Right ventricle myocardium superior (tissue), 1 donor: ENCODE results near the gene HLA-DMB. TPM values are rescaled to one million over a fixed set of nuclear protein-coding genes. Genes with fewer than 3 reads are reported as not detected.
"Not testable (repeated sequence)": the region's sequence is repeated elsewhere in the genome, so short reads cannot be mapped to it uniquely, and the experiment has no call there.

ENCODE experiments used
- ATAC-seq: fragments of 200-7000 bp; cut with Tn5 transposase; one replicate; pipeline ENCODE4 v1.9.1; 2020; ENCODE audit warnings: mild to moderate bottlenecking; ENCODE audit not compliant: poor library complexity
- DNase-seq: peaks from one replicate; pipeline ENCODE4 v3.0.0-alpha.2; 2020
- intact Hi-C: fragments of 100-400 bp; cut with DNase I; formaldehyde crosslinking; loops from one replicate; pipeline ENCODE4 v1.11.2; 2022
- total RNA-seq: library from RNA; stranded (reverse); fragmentation: NEBNext Ultra II Directional; extraction: Animal tissue kit (Norgen Biotek cat#: 25700); gene quantifications from one replicate; pipeline ENCODE4 v1.2.1, GENCODE V29; 2021
- donor health status: DM: no; HTN: yes; CAD: no; lungs with severe emphysema.

The HLA-DMB gene
- total RNA-seq, 1 donor from 2014 or later: 10.4 TPM

- DNase-seq: no peak
- intact Hi-C loops: no loop called here
- ATAC-seq: no peak
These were observed 14.4 kb upstream of the HLA-DMB start for GRCh38 chr6:32954986-32955802.

- intact Hi-C loops: no loop called here
- no peak for ATAC-seq
- no peak for DNase-seq
These were observed 13.4 kb upstream of the HLA-DMB start for GRCh38 chr6:32954267-32954666.

GRCh38 chr6:32953775-32954174 lies 12.9 kb upstream of the HLA-DMB start:
- intact Hi-C loops: no loop called here
- DNase-seq: no peak
- ATAC-seq: no peak

- DNase-seq (peak; percentile 86), ATAC-seq (peak; percentile 99)
- intact Hi-C loops: no loop called here
These were observed 12.2 kb upstream of the HLA-DMB start, which contains the start of gene HLA-DMA for GRCh38 chr6:32952817-32953739. Gene HLA-DMA (minus strand): TSS chr6:32953097. CDS start chr6:32953036, 61 bp downstream.

- intact Hi-C loops: no loop called here
- ATAC-seq: no peak
These were observed 9.6 kb upstream of the HLA-DMB start for GRCh38 chr6:32950449-32950848.

GRCh38 chr6:32950010-32950409 lies 9.2 kb upstream of the HLA-DMB start:
- ATAC-seq: no peak
- DNase-seq: no peak
- intact Hi-C loops: no loop called here

More at GRCh38 chr6:32950449-32950848, 9.6 kb upstream of the HLA-DMB start:
- DNase-seq: no peak

DNA sequence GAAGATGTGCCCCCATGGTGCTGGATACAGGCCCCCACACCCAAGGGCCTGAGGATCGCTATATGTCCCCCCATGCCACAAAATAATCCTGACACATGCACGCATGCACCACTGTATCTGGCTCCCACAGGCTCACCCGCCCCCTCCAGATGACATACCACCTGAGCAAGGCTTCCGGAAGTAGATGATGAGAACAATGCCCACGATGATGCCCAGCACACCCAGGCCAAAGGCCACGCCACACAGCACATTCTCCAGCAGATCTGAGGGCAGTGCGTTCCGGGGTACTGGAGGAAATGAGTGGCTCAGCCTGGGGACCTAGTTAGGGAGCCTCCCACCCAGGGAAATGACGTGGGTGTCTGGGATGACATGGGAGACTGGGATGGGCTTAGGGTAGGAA lies 8.3 kb upstream of the HLA-DMB start:
- ATAC-seq (no peak), DNase-seq (no peak)
- intact Hi-C loops: no loop called here

DNA sequence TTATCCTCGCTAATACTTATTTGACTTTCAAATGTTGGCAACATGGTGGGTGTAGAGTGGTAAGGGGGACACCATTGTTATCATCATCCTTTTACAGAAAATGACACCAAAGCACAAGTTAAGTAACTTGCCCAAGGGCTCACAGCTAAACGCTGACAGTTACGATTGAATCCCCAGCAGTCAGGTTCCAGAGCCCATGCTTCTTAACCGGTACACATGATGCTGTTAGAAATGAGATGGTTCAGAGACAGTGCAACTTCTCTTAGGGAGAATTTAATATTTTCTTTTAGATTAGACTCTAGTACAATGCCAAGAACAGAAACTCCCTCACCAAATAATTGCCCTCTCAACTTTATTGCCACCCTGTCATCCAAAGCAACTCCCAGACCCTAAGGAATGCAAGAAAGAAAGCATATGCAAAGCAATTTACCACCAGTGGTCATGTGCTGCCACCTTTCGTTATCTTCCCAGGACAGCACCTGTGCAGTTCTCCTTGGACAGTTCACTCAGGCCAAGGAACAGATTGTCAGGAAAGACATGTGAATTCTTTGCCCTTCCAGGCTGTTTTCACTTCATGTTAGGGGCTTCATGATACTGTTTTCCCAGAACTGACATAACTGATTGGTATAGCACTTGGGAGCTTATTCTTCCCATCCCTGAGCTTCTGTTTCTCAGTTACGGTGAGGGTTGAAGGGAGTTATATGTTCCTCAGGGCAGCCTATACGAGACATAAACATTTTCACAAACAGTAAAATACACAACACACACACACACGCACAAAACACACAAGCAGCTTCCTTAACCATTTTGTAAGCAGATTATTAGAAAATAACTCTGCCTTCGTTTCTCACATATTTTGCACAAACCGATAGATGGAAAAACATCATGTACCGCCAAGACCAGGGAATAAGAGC lies 7.0 kb upstream of the HLA-DMB start:
- DNase-seq: no peak
- no peak for ATAC-seq
- intact Hi-C loops: no loop called here

DNA sequence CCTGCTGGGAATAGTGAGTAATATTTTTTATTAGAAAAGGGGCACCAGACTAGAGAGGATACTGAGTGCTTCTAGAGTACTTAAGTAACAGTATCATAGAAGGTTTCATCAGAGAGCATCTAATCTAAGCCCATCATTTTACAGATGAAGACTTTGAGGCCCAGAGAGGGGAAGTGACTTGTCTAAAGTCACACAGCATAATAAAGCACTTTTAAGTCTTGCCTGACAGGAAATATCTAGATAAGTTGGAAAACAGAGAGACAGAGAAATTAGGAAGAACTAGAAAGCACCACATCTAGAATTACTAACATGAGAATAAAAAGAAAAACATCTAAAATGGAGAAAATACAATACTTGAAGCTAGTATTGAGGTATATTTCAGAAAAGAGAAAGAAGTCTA lies 6.1 kb upstream of the HLA-DMB start:
- ATAC-seq (no peak), DNase-seq (no peak)
- intact Hi-C loops: no loop called here

DNA sequence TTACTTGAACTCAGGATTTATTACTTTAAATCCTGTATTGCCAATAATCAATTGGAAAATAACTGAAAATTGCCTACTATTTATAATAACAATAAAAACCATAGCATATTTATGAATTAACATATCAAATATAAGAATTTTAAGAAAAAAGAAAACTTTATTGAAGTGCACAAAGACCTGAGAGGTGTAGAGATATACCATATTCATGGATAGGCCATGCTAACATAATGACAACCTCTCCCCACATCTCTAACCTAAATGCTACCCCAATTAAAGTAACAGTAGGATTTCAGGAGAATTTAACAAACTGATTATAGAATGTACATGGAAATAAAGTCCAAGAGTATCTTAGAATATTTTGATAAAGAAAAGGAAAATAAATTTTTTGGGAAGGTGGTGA lies 5.1 kb upstream of the HLA-DMB start:
- DNase-seq: no peak
- intact Hi-C loops: no loop called here
- no peak for ATAC-seq

GRCh38 chr6:32945108-32945760 lies 4.4 kb upstream of the HLA-DMB start:
- ATAC-seq (no peak), DNase-seq (no peak)
- intact Hi-C loops: no loop called here

GRCh38 chr6:32943864-32944649 lies 3.2 kb upstream of the HLA-DMB start:
- DNase-seq (peak; percentile 50), ATAC-seq (peak; percentile 61)
- intact Hi-C loops: no loop called here

- DNase-seq, ATAC-seq, intact Hi-C loops: not testable (repeated sequence)
These were observed 1.8 kb upstream of the HLA-DMB start for GRCh38 chr6:32942555-32943123.

DNA sequence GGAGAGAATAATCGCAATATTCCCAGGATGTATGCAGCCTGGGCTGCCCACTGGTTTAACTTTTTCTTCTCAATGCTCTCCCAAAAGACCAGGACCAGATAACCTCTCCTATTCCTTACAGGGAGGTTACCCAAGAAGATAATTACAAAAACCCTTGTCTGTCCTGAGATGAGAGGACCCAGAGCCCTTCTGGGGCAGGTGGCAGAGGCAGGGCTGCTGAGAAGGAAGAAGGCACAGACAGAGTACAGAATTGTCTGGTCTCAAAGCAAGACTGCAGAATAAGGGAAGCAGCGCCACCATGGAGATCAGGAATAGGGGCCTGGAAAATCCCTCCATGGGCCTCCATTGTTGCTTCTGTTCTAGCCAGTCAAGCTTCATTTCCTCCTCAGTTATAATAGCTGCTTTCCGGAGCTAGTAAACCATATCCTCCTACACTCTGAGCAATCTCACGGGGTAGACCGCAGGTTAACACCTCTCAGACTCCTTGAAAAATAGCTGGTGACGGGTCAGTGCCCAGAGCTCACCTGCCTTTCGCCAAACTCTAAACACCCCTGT lies 463 bp upstream of the HLA-DMB start:
- intact Hi-C loops: no loop called here
- no peak for ATAC-seq
- DNase-seq: no peak

GRCh38 chr6:32938494-32938893 lies 2.3 kb downstream of the HLA-DMB start:
- DNase-seq (no peak), ATAC-seq (no peak)
- intact Hi-C loops: no loop called here

- peak; percentile 45 for DNase-seq
- intact Hi-C loops: no loop called here
- ATAC-seq: peak; percentile 23
These were observed 3.6 kb downstream of the HLA-DMB start for GRCh38 chr6:32937230-32937633.
